ENCODE results near the gene C4orf46.
A peak's percentile ranks its signal among the peaks of the same experiment; 100 is the strongest.
"Not testable (repeated sequence)": the region's sequence is repeated elsewhere in the genome, so short reads cannot be mapped to it uniquely, and the experiment has no call there.

C4orf46 gene

GRCh38 chr4:158671665-158671914 lies at the start of gene C4orf46:
TSS of gene C4orf46 (minus strand) at chr4:158671887. CDS start at chr4:158671801, 86 bp downstream.
- TF ChIP-seq CTCF (IDR thresholded peaks at IDR 0.05; ENCODE audit: low read depth, low read length, missing control alignments): no peak
- DNase-seq (ENCODE audit: low read depth): no peak
- peak within 1 kb of the TSS; percentile 93 for H3K4me3 ChIP-seq (ENCODE audit: low read depth, low read length)
- in situ Hi-C loops (cut with HindIII; ENCODE audit: low sequenced_read_pairs): no loop called here

- no peak overlapping the region for H3K4me3 ChIP-seq (ENCODE audit: low read depth, low read length)
- in situ Hi-C loops (cut with HindIII; ENCODE audit: low sequenced_read_pairs): loop anchor here (25.0 kb wide), 1 partner anchor 471 kb away; no protein-coding TSS in a partner anchor
- DNase-seq (ENCODE audit: low read depth): no peak
- TF ChIP-seq CTCF (IDR thresholded peaks at IDR 0.05; ENCODE audit: low read depth, low read length, missing control alignments): no peak
These were observed 44.1 kb upstream of the C4orf46 start for GRCh38 chr4:158715802-158716201.

- no peak for DNase-seq (ENCODE audit: low read depth)
- in situ Hi-C loops (cut with HindIII; ENCODE audit: low sequenced_read_pairs): loop anchor here (25.0 kb wide), 1 partner anchor 472 kb away; no protein-coding TSS in a partner anchor
- no peak for TF ChIP-seq CTCF (IDR thresholded peaks at IDR 0.05; ENCODE audit: low read depth, low read length, missing control alignments)
- H3K4me3 ChIP-seq (ENCODE audit: low read depth, low read length): no peak overlapping the region
These were observed 43.2 kb upstream of the C4orf46 start for GRCh38 chr4:158714937-158715336.

GRCh38 chr4:158712622-158713021 lies 40.9 kb upstream of the C4orf46 start:
- in situ Hi-C loops (cut with HindIII; ENCODE audit: low sequenced_read_pairs): loop anchor here (25.0 kb wide), 1 partner anchor 475 kb away; no protein-coding TSS in a partner anchor
- DNase-seq (ENCODE audit: low read depth); H3K4me3 ChIP-seq (ENCODE audit: low read depth, low read length): not testable (repeated sequence)

GRCh38 chr4:158710814-158711213 lies 39.1 kb upstream of the C4orf46 start:
- in situ Hi-C loops (cut with HindIII; ENCODE audit: low sequenced_read_pairs): loop anchor here (25.0 kb wide), 1 partner anchor 476 kb away; no protein-coding TSS in a partner anchor
- no peak for DNase-seq (ENCODE audit: low read depth)
- TF ChIP-seq CTCF (IDR thresholded peaks at IDR 0.05; ENCODE audit: low read depth, low read length, missing control alignments): peak; percentile 42
- H3K4me3 ChIP-seq (ENCODE audit: low read depth, low read length): no peak overlapping the region

GRCh38 chr4:158704274-158704673 lies 32.6 kb upstream of the C4orf46 start:
- no peak overlapping the region for H3K4me3 ChIP-seq (ENCODE audit: low read depth, low read length)
- in situ Hi-C loops (cut with HindIII; ENCODE audit: low sequenced_read_pairs): loop anchor here (25.0 kb wide), 1 partner anchor 483 kb away; no protein-coding TSS in a partner anchor
- DNase-seq (ENCODE audit: low read depth): no peak
- no peak for TF ChIP-seq CTCF (IDR thresholded peaks at IDR 0.05; ENCODE audit: low read depth, low read length, missing control alignments)

- DNase-seq (ENCODE audit: low read depth): no peak
- no peak overlapping the region for H3K4me3 ChIP-seq (ENCODE audit: low read depth, low read length)
- no peak for TF ChIP-seq CTCF (IDR thresholded peaks at IDR 0.05; ENCODE audit: low read depth, low read length, missing control alignments)
- in situ Hi-C loops (cut with HindIII; ENCODE audit: low sequenced_read_pairs): no loop called here
These were observed 17.1 kb upstream of the C4orf46 start for GRCh38 chr4:158688813-158689212.
